Sciatic nerve (tissue), 2 donors: ENCODE measurements around the gene SLC16A8. TPM values are rescaled to one million over a fixed set of nuclear protein-coding genes. Genes with fewer than 3 reads are reported as not detected.
"Not testable (repeated sequence)": the region's sequence is repeated elsewhere in the genome, so short reads cannot be mapped to it uniquely, and the experiment has no call there.

Experiments
- ATAC-seq: fragments of 200-7000 bp; cut with Tn5 transposase; one replicate; pipeline ENCODE4 v1.9.1; 2020; ENCODE audit warnings: mild to moderate bottlenecking, moderate library complexity
- DNase-seq: peaks from one replicate; pipeline ENCODE4 v3.0.0-alpha.2; 2020; ENCODE audit warnings: low spot score
- intact Hi-C: fragments of 100-400 bp; cut with DNase I; formaldehyde crosslinking; loops from one replicate; pipeline ENCODE4 v1.14.2; 2022
- total RNA-seq: library from RNA; stranded (reverse); fragmentation: NEBNext Ultra II Directional; extraction: Animal tissue kit (Norgen Biotek cat#: 25700); gene quantifications from one replicate; pipeline ENCODE4 v1.2.1, GENCODE V29; 2021
- donor health status: DM: no; HTN: no; CAD: no.
- donor health status: DM: no; HTN: no; CAD: no.

SLC16A8 gene
- total RNA-seq, 1 donor from 2014 or later, result 1.7 TPM

DNA sequence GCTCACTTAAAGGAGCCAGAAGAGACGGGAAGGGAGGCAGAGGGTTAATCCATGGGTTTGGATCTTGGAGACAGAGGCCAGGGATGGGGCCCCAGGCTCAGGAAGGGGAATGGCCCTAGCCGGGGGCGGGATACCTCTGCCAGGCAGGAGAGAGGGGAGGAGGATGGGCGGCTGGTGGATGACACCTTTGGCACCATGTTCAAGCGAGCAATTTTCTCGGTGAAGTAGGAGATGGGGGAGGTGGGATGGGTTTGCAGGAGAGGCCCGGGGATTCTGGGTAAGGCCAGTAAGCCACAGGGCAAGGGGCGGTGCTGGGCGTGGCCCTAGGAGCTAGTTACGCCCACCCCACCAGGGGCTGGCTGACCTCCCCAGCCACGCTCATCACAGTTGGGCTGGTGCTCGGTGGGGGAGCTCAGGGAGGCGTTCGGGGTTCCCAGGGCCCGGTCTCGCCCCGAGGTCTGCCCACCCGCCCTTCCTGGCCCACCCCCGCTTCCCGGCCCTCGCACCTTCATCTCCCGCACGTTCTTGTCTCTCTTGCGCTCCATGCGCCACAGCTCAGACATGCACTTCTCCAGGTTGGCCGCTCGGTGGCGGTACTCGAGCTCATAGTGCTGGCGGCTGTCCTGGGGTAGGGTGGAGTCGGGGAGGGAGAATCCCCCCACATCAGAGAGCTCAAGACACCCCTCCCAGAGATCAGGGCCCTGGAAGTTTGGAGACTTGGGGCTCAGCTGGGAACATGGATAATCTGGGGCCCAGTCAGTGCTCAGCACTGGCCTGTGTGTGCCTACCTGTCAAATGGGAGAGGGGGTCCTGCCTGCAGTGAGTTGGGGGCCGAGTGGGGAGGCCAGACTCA is 13.8 kb upstream of the SLC16A8 start:
- ATAC-seq (peak; percentile 44), DNase-seq (peak; percentile 54)
- intact Hi-C loops, result no loop called here

DNA sequence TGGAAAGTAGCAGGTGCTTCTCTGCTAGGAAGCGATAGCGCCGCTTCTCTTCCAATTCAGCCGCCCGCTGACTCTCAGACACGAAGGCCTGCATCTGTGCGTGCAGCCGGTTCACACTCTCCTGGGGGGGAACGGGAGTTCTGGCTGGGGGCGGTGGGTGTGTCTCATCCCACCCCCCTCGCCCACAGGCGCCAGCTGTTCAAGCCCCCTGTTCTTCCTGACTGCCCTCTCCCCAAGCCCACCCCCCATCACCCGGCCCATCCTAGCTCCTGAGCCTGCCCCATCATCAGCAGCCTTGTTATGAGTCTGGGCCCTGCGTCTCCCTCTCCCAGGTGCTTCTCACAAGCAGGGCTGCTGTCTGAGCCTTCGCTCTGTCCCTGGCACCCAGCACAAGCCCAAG is 13.1 kb upstream of the SLC16A8 start:
- DNase-seq (no peak), ATAC-seq (no peak)
- intact Hi-C loops, result no loop called here

DNA sequence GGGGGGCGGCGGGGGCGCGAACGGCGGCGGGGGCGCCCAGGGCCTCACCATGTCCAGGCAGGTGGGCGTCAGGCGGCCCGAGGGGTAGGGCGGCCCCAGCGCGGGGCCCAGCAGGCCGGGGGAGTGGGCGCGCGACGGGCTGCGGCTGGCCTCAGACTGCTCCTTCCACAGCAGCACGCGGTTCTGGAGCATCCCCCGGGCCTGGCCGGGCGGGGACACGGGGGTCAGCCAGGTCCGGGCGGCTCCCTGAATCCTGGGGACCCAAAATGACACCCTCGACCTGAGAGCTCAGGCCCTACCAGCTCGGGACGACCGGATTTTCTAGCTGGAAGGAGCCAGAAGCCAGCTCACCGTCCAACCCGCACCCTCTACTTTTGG is 5.5 kb upstream of the SLC16A8 start:
- intact Hi-C loops, result no loop called here
- no peak for DNase-seq
- ATAC-seq, result no peak

DNA sequence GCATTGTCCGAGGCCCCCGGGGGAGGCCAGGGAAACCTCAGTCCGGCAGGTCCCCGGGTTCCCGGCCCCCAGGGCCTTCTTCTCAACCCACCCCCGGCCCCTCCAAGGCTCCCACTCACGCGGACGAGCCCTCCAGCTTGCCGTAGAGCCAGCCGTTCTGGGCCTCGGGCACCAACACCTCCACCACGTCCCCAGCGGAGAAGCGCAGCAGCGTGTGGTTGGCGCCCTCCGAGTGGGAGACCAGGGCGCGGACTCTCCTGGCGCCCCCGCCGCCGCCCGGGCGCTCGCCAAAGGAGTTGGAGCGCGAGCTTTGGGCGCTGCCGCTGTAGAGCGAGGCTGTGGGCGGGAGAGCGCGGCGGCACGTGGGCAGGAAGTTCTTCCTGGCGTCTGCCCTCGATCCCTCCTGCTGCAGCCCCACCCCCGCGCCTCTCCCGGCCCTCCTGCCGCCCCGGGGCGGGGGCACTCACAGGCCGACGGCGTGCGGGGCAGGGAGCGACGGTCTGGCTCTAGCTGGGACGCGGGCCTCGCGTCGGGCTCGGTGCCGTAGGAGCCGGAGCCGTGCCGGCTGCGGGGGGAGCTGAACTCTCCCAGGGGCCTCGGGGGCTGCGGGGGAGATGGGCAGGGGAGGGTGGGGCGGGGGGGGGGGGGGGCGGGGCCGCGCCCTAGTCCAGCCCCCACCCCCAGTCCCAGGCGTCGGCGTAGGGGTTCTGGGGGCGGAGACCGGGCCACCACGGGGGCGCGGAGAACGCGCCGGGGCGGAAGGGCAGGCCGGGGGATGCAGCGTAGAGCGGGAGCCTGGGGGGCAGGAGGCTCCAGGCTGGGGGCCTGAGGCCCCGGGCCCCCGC is 4.9 kb upstream of the SLC16A8 start:
- ATAC-seq, result peak; percentile 16
- intact Hi-C loops, result no loop called here
- DNase-seq, result no peak

DNA sequence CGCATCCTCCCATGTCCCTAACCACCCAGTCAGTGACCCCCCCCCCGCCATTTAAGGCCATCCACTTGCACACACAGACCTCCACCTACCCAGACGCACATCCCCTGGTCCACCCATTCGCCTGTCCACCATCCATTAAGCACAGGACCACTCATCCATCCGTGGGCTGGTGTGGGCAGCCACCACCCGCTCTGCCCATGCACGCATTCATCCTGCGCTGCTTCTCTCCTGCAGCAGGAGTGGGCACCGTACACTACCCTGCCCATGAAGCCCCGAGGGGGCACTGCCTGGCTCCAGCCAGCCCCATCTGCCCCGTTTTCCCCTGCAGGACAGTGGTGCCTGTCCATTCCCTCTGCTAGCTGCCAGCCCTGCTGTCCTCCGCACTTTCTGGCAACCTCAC is 3.9 kb upstream of the SLC16A8 start:
- intact Hi-C loops, result no loop called here
- DNase-seq, result no peak
- ATAC-seq, result peak; percentile 11

DNA sequence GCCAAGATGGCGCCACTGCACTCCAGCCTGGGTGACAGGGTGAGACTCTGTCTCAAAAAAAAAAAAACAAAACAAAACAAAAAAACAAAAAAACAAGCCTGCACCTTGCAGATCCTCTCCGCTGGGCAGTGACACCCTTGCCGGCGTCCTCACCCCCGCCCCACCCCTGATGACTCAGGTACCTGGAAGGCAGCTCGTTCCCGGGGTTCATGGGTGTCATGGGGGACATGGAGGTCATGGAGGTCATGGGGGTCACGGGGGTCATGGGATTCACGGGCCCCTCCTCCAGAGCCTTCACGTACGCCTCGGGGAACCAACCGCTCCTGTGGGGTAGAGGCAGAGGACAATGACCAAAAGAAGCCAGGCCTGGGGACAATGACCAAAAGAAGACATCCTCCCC is 3.0 kb upstream of the SLC16A8 start:
- DNase-seq, result no peak
- ATAC-seq, result no peak
- intact Hi-C loops, result no loop called here

DNA sequence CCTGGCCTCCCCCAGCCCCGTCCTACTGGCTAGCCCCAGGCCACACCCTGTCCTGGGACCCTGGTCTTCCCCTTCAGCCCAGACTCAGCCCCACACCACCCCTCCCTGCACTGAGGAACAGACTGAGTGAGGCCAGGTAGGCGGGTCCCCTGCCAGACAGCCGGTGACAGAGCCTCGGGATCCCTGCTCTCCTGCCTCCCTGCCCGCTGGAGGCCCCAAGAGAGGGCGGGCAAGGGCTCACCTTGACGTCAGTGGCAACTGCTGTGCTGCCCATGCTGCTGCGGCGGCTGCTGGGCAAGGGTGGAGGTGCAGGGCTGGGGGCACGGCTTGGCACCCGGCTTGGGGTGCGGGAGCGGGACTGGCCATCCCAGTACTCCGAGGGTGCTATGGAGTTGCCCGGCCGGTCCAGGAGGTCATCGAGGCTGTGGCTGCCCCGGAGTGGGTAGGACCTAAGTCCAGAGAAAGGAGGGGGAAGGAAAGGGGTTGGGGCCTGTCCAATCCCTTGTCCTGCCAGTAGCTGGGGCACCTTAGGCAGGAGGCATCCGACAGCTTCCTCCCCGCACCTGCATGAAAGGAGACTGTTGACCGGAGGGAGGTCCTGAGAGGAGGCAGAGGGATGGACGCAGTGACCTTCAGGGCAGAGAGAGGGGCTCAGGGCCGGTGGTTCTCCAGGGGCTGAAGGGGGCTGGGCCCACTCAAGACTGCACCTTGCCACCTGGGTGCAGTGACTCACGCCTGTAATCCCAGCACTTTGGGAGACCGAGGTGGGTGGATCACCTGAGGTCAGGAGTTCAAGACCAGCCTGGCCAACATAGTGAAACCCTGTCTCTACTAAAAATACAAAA is 2.2 kb upstream of the SLC16A8 start:
- intact Hi-C loops, result no loop called here
- no peak for DNase-seq
- ATAC-seq, result no peak

DNA sequence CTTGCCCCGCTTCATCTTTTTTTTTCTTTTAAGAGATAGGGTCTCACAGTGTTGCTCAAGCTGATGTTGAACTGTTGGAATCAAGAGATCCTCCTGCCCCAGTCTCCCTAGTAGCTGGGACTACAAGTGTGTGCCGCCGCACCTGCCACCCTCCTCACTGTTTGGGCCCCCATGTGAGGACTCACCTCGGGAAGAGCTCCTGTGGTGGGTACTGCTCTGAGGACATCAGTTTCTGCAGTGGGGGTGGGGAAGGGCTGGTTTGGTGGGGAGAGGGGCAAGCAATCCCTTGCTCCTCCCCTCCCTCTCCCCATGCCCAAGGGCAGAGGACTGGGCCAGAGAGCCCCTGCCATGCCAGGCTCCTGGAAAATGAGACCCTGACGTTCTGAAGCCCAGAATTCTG is 1.5 kb upstream of the SLC16A8 start:
- intact Hi-C loops, result no loop called here
- ATAC-seq (no peak), DNase-seq (no peak)

DNA sequence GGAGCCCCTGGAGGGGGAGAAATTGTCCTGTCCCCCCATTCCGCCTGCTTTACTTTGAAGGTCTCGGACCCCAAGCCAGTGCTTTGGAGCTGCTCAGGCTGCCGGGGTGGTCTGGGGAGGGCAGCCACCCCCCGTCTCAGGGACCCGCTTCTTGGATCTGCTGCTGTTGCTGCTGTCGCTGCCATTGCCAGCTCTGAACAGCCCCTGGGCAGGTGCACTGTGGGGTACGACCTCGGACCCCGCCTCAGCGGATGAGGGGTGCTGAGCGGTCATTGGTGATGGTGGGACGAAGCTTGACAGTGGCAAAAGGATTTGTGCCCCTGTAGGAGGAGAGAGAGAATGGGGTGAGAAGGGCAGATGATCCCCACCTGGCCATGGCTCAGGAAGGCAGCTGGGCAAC is 1.1 kb upstream of the SLC16A8 start:
- intact Hi-C loops, result no loop called here
- ATAC-seq (no peak), DNase-seq (no peak)

DNA sequence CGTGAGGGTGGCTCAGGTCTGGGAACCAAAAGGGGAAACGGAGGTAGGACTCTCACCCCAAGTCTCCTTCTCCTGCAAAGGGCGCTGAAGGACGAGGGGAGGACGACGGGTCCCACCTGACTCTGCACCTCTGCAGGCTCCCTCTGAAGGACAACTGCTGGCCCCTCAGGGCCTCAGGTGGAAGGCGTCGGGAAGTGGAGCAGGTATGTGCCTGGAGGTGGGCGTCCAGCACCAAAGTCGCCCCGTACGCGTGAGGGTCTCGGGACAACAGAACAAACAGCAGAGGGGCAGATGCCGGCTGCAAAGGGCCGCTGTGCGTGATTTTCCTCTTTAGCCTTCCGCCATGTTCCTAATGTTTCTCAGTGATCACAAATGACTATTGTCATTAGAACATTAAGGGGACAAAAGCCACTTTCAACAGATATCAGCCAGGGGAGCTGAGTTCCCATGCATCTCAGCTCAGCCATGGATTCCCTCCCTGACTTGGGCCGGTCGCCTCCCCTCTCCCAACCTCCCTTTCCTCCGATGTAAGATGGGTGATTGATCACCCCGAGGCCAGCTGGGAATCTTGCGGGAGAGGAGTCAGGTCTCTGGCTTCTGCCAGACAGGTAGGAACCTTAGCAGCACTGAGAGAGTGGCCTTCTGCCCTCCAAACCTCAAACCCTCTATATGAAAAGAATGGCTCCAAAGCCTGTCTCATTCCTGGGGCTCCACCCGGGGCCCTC is 836 bp downstream of the SLC16A8 start:
- ATAC-seq (no peak), DNase-seq (no peak)
- intact Hi-C loops, result no loop called here

DNA sequence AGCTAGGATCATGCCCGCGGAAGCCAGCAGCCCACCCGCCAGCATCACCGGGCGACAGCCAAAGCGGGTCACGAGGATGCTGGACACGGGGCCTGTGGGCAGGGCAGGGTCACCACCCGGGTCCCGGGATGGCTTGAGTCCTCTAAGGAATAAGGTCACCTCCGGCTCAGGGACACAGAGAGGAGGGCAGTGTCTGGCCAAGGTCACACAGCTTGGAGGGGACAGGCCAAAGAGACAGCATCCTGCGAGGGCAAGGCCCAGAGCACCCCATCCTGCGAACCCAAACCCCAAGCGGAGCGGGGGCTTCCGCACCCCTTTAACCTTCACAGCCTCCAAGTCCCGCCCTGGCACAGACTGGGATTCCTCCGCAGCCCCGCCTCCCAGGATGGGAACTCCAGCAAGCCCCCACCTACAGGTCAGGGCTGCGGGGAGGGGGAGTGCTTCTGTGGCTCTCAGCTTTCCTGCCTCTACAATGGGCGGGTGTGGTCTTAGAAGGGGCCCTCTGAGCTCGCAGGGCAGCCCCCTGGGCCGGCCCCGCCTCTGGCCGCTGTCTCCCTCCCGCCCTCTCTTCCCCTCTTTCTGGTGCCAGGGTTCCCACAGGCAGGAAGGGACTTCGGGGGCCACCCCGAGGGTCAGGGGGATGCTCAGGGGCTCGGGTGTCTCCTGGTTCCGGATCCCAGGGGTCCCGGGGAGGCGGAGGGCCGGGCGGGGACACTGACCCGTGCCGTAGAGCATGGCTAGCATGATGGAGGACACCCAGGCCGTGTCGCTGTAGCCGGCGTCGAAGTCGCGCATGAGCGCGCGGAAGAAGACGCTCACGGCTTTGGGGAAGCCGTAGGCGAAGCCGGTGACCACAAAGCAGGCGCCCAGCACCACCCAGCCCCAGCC is 1.8 kb downstream of the SLC16A8 start:
- DNase-seq (no peak), ATAC-seq (no peak)
- intact Hi-C loops, result no loop called here

DNA sequence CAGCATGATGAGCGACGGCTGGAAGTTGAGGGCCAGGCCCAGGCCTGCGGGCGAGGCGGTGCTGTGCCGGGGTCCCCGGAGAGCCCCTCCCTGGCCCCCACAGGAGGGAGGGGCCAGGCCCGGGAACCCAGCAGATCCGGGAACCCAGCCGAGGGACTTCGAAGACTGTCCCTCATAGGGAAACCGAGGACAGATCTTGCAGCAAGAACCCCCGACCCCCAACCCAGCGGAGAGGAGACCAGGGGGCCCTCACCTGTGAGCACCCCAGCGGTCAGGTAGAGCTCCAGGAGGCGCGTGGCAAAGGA is 2.4 kb downstream of the SLC16A8 start:
- ATAC-seq (peak; percentile 6), DNase-seq (no peak)
- intact Hi-C loops, result no loop called here

DNA sequence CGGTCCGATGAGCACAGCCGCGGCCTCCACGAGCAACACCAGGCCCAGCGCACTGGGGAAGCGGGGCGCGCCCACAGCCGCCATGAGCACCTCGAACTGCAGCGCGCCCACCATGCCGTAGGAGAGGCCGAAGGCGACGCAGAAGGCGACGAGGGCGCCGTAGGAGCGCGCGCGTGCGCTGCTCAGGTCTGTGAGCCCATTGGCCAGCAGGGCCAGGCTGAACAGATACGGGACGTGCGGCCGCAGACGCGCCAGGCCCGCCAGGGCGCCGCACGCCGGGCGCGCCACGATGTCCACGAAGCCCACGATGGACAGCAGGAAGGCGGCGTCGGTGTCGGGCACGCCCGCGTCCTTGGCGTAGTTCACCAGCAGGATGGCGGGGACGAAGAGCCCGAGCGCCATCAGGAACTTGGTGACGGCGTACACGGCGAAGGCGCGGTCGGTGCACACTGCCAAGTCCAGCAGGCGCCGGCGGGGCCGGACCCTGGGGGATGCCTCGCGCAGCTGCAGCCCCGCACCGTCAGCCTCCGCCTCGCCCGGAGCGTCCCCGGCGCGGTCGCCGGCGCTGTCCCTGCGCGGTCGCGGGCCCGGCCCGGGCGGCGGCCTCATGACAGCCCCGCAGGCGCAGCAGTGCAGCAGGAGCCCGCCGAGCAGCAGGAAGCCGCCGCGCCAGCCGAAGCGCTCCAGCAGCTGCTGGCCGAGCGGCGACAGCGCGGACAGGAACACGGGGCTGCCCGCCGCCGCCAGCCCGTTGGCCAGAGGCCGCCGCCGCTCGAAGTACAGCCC is 2.9 kb downstream of the SLC16A8 start:
- intact Hi-C loops, result no loop called here
- no peak for DNase-seq
- peak; percentile 59 for ATAC-seq

DNA sequence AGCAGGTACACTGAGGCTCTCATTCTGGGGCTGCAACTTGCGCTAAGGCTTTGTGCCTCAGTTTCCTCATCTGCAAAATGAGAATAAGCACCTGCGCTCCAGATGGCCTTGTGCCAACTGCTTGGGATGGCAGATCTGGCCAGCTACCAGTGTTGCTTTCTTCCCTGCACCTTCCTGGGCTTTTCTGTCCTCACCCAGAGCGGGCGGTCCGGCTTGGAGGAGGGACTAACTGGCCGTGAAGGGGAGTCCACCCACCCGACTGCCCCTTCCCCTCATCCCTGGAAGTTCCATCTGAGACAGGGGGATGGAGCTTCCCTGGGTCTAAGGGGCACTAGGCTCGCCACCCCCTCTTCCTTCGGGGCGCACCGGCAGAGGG is 3.5 kb downstream of the SLC16A8 start:
- no peak for ATAC-seq
- intact Hi-C loops, result no loop called here
- DNase-seq, result no peak

DNA sequence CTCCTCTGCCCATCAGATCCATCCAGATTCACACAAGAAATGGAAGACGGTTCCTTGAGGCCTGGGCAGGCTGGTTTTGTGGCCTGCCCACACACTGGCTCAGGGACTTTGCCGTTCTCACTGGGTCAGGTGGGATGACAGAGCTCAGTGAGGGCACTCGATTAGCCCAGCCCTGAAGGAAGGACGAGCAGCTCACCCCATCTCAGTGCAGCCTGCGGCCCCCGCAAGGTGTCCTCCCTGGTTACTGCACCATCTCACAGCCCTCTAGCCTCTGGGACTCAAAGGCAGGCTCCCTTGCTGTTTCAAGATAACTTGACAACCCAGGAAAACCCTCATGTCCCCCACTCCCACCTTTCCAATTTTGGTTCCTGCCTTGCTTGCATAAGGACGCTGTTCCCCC is 4.2 kb downstream of the SLC16A8 start:
- intact Hi-C loops, result no loop called here
- no peak for ATAC-seq
- no peak for DNase-seq

DNA sequence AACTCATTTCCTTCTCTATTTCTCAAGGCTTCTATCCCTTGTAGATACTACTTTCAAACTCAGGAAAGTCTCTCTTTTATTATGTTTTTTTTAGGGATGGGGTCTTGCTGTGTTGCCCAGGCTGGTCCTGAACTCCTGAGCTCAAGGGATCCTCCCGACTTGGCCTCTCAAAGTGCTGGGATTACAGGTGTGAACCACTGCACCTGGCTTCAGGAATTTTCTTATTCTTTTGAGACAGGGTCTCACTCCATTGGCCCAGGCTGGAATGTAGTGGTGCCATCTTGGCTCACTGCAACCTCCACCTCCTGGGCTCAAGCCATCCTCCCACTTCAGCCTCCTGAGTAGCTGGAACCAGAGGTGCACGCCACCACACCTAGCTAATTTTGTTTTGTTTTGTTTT is 4.8 kb downstream of the SLC16A8 start:
- ATAC-seq, intact Hi-C loops, DNase-seq: not testable (repeated sequence)

DNA sequence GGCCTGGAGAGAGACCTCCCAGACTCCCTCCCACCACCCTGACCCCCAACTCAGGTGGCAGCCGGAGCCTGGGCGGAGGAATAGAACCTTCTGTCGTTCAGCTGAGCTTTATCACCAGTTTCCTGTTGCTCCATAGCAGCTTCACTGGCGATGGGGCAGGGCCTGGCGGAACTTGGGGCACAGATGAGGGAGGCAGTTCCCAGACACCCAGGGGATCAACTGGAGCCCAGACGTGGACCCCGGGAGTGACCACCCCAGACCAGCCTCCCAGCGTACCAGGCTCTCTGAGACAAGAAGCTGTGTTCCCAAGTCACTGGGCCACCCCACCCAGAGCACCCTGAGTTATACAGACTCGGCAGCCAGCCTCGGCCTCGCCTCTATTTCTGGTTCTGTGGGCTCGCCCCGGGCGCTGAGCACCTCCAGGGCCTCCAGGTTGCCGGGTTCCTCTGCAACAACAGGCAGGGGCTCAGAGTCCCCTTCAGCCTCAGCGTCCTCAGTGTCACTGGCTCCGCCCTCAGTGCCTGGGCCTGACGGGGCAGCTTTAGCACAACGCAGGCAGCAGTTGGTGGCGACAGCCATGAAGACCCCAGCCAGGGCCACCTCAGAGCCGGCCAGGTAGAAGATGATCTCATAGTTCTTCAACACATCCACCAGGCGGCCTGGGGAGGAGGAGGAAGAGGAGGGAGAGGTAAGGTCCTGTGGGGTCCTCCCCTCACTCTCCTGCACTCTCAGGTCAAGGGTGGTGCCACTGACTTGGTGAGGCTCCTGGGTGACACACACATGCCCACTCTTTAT is 5.7 kb downstream of the SLC16A8 start:
- intact Hi-C loops, result no loop called here
- ATAC-seq (no peak), DNase-seq (no peak)
